Measurements from ENCODE around the gene COL21A1.

- TF ChIP-seq POLR2A (IDR thresholded peaks at IDR 0.05) (peak in 1 of 2 donors; percentile 21), CTCF (IDR thresholded peaks at IDR 0.05) (no peak)
These were observed 156.1 kb downstream of the COL21A1 start for GRCh38 chr6:56091159-56091869.
